ENCODE results near the gene CNMD. TPM values are rescaled to one million over a fixed set of nuclear protein-coding genes. Genes with fewer than 3 reads are reported as not detected.

The CNMD gene
- total RNA-seq, 1 donor from 2014 or later, result 0.46 TPM

GRCh38 chr13:52779103-52779502 lies 39.5 kb upstream of the CNMD start:
- Histone ChIP-seq H3K36me3 (ENCODE audit: control insufficient read depth, insufficient read depth, low read length) (no peaks in the 10 kb centered on the region), H3K27me3 (ENCODE audit: control insufficient read depth, insufficient read depth, low read length) (no peaks in the 10 kb centered on the region), H3K4me3 (ENCODE audit: low read depth, low read length) (no peak overlapping the region)
- no peak for TF ChIP-seq CTCF (IDR thresholded peaks at IDR 0.05; ENCODE audit: insufficient read depth, low read length, poor library complexity, severe bottlenecking)
- DNase-seq (ENCODE audit: low read depth), result no peak

GRCh38 chr13:52776726-52777125 lies 37.1 kb upstream of the CNMD start:
- no peak for DNase-seq (ENCODE audit: low read depth)
- no peaks in the 10 kb centered on the region for H3K27me3 ChIP-seq (ENCODE audit: control insufficient read depth, insufficient read depth, low read length)
- TF ChIP-seq CTCF (IDR thresholded peaks at IDR 0.05; ENCODE audit: insufficient read depth, low read length, poor library complexity, severe bottlenecking), result no peak
- no peak overlapping the region for H3K4me3 ChIP-seq (ENCODE audit: low read depth, low read length)
- H3K36me3 ChIP-seq (ENCODE audit: control insufficient read depth, insufficient read depth, low read length), result no peaks in the 10 kb centered on the region

GRCh38 chr13:52775511-52775910 lies 35.9 kb upstream of the CNMD start:
- Histone ChIP-seq H3K27me3 (ENCODE audit: control insufficient read depth, insufficient read depth, low read length) (no peaks in the 10 kb centered on the region), H3K36me3 (ENCODE audit: control insufficient read depth, insufficient read depth, low read length) (no peaks in the 10 kb centered on the region), H3K4me3 (ENCODE audit: low read depth, low read length) (no peak overlapping the region)
- no peak for DNase-seq (ENCODE audit: low read depth)
- TF ChIP-seq CTCF (IDR thresholded peaks at IDR 0.05; ENCODE audit: insufficient read depth, low read length, poor library complexity, severe bottlenecking), result no peak

GRCh38 chr13:52767949-52768516 lies 28.4 kb upstream of the CNMD start:
- Histone ChIP-seq H3K36me3 (ENCODE audit: control insufficient read depth, insufficient read depth, low read length) (no peaks in the 10 kb centered on the region), H3K4me3 (ENCODE audit: low read depth, low read length) (no peak overlapping the region), H3K27me3 (ENCODE audit: control insufficient read depth, insufficient read depth, low read length) (no peaks in the 10 kb centered on the region)
- no peak for TF ChIP-seq CTCF (IDR thresholded peaks at IDR 0.05; ENCODE audit: insufficient read depth, low read length, poor library complexity, severe bottlenecking)
- no peak for DNase-seq (ENCODE audit: low read depth)

GRCh38 chr13:52765611-52766390 lies 26.2 kb upstream of the CNMD start:
- no peak for TF ChIP-seq CTCF (IDR thresholded peaks at IDR 0.05; ENCODE audit: insufficient read depth, low read length, poor library complexity, severe bottlenecking)
- DNase-seq (ENCODE audit: low read depth), result no peak
- no peaks in the 10 kb centered on the region for H3K36me3 ChIP-seq (ENCODE audit: control insufficient read depth, insufficient read depth, low read length)

More at GRCh38 chr13:52765611-52766390, 26.2 kb upstream of the CNMD start:
- Histone ChIP-seq H3K27me3 (ENCODE audit: control insufficient read depth, insufficient read depth, low read length) (no peaks in the 10 kb centered on the region), H3K4me3 (ENCODE audit: low read depth, low read length) (no peak overlapping the region)

Data from kidney epithelial cell (primary cell).